Measurements from ENCODE around the gene ANP32A. TPM values are rescaled to one million over a fixed set of nuclear protein-coding genes. Genes with fewer than 3 reads are reported as not detected.

ANP32A gene
- total RNA-seq, 1 donor from 2014 or later, result 100 TPM

DNA sequence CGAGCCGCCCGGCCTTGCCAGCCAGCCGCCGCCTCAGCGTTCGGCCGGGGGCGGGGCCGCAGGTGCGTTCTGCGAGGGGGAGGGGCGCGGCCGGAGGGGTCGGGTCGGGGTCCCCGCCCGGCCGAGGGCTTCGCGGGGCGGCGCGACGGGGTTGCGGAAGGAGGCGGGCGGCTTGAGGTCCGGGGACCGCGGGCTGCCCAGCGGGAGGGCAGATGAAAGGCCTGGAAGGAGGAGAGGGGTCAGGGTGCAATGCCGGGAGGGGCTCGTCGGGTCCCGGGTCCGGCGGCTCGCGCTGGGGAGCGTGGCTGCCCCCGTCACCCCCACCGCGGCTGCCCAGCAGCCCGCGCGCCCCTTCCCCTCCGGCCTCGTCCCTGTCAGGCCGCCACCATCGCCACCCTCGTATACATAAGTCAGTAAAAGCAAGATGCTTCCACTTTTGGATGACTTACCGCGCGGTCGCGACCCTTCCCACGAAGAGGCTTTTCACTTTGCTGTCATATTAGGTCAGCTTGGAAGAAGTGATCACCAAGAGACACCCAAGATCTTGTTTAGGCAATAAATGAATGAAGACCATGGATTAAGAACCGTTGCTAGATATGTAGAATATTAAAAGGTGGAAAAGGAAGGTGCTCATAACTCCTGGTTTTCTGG lies 620 bp upstream of the ANP32A start:
- no peak for DNase-seq (ENCODE audit: extremely low read depth, low read depth, low spot score)

DNA sequence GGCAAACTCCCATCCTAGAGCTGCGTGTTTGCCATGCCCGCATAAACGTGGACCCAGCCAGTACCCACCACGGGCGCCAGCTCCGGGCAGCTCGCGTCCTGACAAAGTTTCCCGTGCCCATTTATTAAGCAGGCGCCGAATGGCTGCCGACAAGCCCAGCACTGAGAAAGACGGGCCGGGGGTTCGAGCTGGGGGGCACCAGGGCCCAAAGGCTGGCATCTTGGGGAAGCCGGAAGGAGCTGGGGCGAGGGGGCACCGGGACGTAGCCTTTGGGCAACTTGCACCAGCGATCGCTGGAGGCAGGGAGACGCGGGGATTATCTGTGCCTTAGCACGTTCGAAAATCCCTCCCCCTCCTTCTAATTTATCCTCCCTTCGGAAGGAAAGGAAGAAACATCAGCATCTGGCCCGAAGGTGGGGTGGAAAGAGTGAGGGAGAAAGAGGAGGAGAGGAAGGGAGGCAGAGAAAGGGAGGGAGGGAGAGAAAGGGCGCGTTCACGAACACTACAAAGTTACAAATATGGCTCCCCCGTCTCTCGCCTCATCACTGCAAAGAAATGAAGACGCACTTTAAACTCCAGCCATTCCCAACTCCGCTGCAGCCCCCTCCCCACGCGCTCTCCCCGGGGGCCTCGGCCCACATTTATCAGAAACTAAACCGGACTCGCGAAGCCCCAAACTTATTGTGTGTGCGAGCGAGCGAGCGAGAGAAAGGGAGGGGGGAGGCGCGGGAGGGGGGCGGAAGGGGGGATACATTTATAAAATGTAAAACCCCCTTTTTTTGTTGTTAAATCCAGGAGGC lies 1.0 kb downstream of the ANP32A start:
- DNase-seq (ENCODE audit: extremely low read depth, low read depth, low spot score), result no peak

DNA sequence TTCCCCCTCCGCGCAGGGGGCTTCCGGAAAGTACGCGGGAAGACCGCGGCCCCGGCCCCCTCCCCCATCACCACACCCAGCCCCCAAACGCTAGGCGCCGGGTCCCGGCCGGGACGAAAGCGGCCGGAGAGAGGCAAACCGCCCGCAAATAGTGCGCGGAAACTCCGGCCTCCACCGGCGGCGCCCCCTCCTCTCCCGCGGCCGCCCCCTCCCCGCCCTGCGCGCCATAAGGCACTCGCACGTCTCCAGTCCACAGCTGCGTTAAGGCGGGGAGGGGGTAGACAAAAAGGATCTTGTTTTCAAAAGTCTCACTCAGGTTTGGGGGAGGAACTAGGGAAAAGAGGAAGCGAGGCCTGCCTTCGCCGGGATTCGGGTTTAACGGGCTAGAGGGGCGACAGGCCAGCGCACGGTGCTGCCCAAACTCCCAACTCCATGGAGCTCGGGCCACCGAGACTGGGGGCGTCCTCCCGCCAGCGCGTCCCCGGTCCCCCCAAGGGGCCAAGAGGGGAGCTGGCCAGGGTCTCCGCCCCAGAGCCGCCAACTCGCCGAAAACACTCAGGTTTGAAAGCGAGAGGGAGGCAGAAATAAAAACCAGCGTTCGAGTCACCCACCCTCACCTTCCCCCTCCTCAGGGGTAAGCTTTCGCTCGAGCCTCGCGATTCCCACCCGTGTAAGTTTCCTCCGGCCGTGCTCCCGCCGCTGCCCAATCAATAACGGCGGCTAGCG lies 1.8 kb downstream of the ANP32A start:
- no peak for DNase-seq (ENCODE audit: extremely low read depth, low read depth, low spot score)

DNA sequence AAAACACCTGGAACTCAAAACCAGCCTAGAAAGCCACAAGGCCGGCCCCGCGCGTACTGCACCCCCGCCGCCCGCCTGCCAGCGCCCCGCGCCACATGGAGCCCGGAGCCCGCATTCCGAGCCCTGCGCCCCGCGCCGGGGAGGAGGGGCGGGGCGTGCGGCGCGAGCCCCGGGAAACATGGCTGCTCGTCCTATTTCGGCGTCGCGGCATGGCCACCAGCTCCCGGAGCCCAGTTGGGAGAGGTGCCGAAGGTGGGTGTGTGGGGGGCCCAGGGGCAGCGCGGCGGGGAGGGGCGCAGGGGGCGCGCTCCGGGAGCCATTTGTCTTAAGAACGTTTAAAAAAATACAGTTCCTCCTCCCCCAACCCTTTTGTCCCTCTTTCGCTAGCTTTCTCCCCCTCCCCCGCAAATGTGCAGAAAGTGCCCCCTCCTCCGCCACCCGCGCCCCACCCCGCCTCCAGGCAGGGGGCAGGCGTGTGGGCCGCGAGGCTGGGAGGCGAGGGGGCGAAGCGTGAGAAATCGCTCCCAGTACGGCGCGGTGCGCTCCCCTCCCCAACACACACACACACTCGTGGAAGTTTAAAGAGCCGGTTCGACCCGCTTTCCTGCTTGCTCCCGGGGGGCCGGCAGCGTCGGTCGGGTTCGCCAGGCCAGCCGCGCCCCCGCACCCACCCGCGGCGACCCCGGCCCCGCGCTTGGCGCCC lies 2.5 kb downstream of the ANP32A start:
- DNase-seq (ENCODE audit: extremely low read depth, low read depth, low spot score), result no peak

DNA sequence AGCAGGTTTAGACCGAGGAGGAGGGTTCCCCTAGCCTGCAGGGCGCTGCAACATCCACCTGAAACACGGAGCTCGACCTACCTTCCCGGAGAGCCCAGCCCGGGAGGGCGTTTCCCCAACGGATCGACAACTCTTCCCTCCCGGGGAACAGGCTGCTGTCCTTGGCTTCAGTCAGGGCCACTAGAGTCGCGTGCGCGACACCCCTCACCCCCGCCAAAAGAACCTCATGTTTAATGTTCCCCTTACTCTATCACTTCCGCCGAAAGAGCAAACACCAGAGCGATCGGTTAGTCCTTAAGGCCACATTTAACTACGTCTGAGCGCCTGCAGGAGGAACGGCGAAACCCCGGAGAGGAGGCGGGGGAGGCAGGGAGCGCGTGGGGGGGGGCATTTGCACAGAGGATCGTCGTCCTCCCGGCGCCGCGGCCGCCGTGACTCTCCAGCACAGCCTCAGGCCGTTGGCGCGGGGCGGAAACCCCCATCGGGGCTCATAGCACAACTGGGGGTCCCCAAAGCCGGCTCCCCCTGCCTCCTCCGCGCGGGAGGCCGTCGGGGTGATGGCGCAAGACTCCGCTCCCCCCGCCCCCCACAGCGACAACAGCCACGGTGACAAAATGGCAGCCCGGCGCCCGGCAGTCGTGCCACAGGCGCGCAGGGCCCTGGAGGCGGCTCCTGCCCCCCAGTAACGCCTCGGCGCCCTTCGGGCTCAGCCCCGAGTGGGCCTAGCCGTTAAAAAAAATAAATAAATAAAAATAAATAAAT lies 3.2 kb downstream of the ANP32A start:
- DNase-seq (ENCODE audit: extremely low read depth, low read depth, low spot score), result no peak

- DNase-seq (ENCODE audit: extremely low read depth, low read depth, low spot score), result no peak
Observed at GRCh38 chr15:68816795-68817303, 3.8 kb downstream of the ANP32A start.

- no peak for DNase-seq (ENCODE audit: extremely low read depth, low read depth, low spot score)
Observed at GRCh38 chr15:68816158-68816557, 4.5 kb downstream of the ANP32A start.

DNA sequence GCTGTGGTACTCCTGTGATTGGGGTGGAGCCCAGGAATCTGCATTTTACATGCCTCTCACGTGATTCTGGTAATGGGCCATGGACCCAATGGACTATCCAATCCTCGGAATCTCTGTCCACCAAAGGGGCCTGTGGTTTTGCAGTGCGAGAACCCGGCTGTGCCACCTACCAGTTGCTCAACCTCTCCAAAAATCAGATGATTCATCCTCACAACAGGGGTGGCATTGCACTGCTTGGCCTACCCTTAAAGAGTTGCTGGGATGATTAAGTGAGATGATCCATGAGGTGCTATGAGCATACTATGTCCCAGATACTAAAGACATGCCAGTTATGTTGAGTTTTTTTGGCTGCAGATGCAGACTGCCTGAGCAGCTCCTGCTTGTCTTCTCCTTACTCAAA lies 5.1 kb downstream of the ANP32A start:
- no peak for DNase-seq (ENCODE audit: extremely low read depth, low read depth, low spot score)

DNA sequence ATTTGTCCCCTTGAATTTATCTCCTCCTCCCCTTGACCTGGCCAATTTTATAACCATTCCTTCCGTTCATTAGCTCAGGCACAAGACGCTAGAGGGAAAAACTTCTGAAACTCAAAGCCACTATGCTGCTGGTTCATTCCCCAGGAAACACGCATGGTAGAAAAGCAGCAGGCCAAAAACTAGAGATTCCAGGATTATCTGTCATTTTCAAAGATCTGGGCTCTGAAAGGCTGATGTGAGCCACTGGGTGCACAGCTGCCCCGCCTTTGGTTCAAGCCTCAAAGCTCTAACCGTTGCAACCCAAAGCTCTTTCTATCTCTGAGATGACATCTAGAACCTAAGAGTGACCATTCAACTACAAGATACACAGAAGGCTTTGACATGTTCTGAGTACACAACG lies 6.1 kb downstream of the ANP32A start:
- no peak for DNase-seq (ENCODE audit: extremely low read depth, low read depth, low spot score)

DNA sequence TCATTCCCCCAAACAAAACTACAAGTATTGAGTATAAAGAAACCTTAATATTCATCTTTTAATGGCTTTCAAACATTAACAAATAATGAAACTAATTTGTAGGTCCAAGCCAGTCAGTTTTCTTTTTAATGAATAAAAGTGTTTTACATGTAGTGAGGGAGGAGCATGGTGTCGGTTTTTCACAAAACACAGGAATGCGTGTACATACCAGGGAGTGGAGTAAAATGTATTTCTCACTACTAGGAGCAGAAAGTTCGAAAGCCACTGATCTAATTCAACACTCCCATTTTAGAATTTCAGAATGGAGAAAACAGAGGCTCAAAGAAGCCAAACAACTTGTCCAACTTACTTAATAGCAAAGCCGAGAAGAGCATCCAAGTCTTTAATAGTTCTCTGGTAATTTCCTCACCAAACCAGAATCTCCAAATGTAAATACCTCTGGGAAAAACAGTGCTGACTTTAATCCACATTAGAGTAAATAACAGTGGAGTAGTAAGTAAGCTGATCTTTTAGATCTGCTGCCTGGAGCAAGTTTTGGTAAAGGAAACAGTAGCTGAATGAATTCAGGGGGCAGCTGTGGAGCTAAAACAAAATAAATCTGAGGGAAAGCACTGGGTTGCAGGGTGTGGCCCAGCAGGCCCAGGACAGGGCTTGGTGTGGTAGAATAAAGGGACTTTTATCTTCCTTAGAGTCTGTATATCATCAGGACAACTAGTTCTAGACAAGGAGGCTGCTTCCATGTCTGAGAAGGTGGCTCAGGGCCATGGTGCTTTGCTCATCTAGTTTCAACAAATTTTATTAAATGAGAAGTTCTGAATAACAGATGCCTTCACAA lies 7.9 kb downstream of the ANP32A start:
- no peak for DNase-seq (ENCODE audit: extremely low read depth, low read depth, low spot score)

GRCh38 chr15:68812069-68812468 lies 8.6 kb downstream of the ANP32A start:
- no peak for DNase-seq (ENCODE audit: extremely low read depth, low read depth, low spot score)

DNA sequence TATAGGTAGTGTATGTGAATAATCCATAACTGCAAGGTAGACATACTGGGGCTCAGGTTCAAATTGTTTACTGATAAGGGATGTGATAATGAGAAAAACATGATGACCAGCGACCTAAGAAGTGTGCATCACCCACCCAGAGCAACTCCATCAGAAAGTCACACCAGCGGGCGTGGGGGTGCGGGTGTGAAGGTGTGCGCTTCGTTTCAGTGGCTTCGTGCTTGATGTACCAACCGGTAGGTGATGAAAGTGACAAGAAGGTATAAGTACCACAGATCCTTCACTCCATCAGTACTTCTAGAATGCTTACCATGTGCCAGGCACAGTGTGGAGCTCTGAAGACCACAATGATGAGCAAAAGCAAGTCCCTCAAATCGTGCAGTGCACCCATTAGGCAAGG lies 11.2 kb downstream of the ANP32A start:
- no peak for DNase-seq (ENCODE audit: extremely low read depth, low read depth, low spot score)

- DNase-seq (ENCODE audit: extremely low read depth, low read depth, low spot score), result no peak
Observed at GRCh38 chr15:68808770-68809169, 11.9 kb downstream of the ANP32A start.

DNA sequence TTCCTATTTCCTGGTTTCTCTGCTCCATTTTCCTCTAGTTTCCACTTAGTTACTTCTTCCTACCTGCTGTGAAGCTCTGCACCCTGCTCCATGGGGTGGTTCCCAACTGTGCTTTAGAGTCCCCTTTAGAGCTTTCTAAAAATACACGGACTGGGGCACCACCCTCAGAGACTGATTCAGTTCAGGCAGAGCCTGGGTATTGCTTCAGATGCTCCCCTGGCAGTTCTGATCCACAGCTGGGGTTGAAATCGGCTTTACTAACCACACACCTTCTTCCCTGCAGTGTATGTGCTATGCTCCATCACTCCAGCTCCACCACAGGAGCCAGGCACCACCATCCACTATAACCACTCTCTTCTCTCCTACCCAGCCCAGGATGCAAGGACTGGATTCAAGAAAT lies 12.6 kb downstream of the ANP32A start:
- no peak for DNase-seq (ENCODE audit: extremely low read depth, low read depth, low spot score)

DNA sequence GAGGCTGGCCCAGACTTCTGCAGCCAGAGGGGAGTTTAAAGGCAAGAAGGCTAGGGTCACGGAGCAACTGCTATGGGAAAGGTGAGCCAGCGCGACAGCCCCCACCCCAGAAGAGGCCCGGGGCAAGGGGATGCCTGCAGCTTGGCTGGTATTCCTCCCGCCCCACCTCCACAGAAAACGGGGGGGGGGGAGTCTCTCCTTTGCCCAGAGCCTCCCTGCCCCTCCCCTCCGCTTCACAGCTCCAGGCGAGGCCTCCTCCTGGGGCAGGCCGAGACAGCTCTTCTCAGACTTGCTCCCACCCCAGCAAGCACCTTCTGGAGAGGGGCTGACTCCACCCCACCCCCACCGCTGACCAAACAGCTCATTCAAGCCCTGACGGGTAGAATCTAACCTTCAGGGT lies 13.4 kb downstream of the ANP32A start:
- DNase-seq (ENCODE audit: extremely low read depth, low read depth, low spot score), result no peak

DNA sequence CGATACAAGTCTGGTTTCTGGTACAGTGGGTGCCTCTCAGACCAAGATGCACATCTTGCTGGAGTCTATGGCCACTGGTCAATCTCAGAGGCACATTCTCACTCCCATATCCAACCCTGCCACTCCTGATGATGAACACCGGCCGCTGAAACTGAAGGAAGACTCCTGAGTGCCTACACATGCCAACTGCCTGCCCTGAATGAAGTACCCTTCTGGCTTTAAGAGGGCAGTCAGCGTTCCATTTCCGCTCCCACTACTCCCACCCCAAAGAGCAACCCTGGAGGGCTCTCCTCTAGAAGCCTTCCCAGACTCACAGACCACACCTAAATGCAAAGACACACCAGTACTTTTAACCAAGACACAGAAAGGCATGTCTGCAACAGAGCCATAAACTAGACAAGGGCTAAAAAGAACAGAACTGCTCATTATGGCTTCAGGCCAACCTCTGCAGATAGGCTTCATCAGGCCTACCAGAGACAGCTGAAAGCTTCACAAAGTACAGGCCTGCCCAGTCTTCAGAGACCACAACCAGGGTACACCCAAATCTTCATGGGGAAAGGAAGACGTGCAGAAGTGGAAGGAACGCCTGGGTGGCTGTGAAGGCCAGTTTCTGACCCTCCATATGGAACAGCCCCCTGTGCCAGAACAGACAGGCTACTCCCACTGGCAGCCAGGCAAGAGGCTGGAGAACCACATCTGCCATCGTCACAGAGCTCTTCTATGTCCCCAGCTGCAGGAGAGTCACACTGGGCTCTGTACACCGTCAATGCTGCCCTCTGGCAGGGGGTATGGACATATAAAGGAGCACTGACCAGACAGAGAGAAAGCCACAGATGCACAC lies 14.3 kb downstream of the ANP32A start:
- no peak for DNase-seq (ENCODE audit: extremely low read depth, low read depth, low spot score)

GRCh38 chr15:68802373-68802772 lies 18.3 kb downstream of the ANP32A start:
- no peak for DNase-seq (ENCODE audit: extremely low read depth, low read depth, low spot score)

- no peak for DNase-seq (ENCODE audit: extremely low read depth, low read depth, low spot score)
Observed at GRCh38 chr15:68801572-68802148, 19.0 kb downstream of the ANP32A start.
